Parathyroid adenoma (tissue), 2 donors: ENCODE measurements around the gene POLD3.

ENCODE experiments used
- H2AFZ ChIP-seq: fragments of 300-600 bp; sonication (generic); one replicate; pipeline ENCODE4 v1.7.0; 2017; ENCODE audit warnings: antibody characterized with exemption, mild to moderate bottlenecking
- H3K27ac ChIP-seq: fragments of 300-600 bp; sonication (generic); one replicate; pipeline ENCODE4 v1.7.0; 2017
- H3K27me3 ChIP-seq: fragments of 300-600 bp; sonication (generic); one replicate; pipeline ENCODE4 v1.7.0; 2017; ENCODE audit warnings: low read length; ENCODE audit not compliant: control insufficient read depth, insufficient read depth
- H3K36me3 ChIP-seq: fragments of 300-600 bp; sonication (generic); one replicate; pipeline ENCODE4 v1.7.0; 2017; ENCODE audit warnings: low read length; ENCODE audit not compliant: control insufficient read depth, insufficient read depth
- H3K4me1 ChIP-seq: fragments of 300-600 bp; sonication (generic); one replicate; pipeline ENCODE4 v1.7.0; 2017; ENCODE audit warnings: control low read depth
- H3K4me2 ChIP-seq: fragments of 300-600 bp; sonication (generic); one replicate; pipeline ENCODE4 v1.7.0; 2017; ENCODE audit warnings: low read length
- H3K4me3 ChIP-seq: fragments of 300-600 bp; sonication (generic); one replicate; pipeline ENCODE4 v1.7.0; 2017; ENCODE audit warnings: low read depth, low read length
- H3K79me2 ChIP-seq: fragments of 300-600 bp; sonication (generic); one replicate; pipeline ENCODE4 v1.7.0; 2017; ENCODE audit warnings: control low read depth
- H3K9ac ChIP-seq: fragments of 300-600 bp; sonication (generic); one replicate; pipeline ENCODE4 v1.7.0; 2017; ENCODE audit warnings: mild to moderate bottlenecking
- H3K9me3 ChIP-seq: fragments of 300-600 bp; sonication (generic); one replicate; pipeline ENCODE4 v1.7.0; 2017; ENCODE audit warnings: low read length; ENCODE audit not compliant: control insufficient read depth
- TF ChIP-seq, protein P1 (sequence below): fragments of 300-600 bp; sonication (generic); IDR thresholded peaks from one replicate; pipeline ENCODE4 v1.7.0; 2017; ENCODE audit warnings: antibody characterized with exemption, mild to moderate bottlenecking
- donor health status: primary hyperparathyroidism.

POLD3 gene

DNA sequence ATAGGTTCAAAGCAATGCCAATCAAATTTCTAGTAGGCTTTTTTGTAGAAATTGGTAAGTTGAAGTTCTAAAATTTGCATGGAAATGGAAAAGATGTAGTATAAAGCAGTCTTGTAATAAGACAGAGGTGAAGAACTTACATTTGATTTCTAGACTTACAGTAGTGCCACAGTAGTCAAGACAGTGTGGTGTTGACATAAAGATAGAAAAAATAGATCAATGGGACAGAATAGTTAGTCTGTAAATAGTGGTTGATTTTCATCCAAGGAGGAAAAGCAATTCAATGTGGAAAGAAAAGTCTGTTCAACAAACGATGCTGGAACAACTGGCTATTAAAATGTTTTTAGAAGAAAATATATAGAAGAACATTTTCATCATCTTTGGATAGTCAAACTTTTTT, 70.9 kb downstream of the POLD3 start:
- H3K4me3 ChIP-seq = no peak overlapping the region
- no peaks in the 10 kb centered on the region for H3K4me1 ChIP-seq
- no peaks in the 10 kb centered on the region for H3K9me3 ChIP-seq
- TF ChIP-seq, protein P1, sequence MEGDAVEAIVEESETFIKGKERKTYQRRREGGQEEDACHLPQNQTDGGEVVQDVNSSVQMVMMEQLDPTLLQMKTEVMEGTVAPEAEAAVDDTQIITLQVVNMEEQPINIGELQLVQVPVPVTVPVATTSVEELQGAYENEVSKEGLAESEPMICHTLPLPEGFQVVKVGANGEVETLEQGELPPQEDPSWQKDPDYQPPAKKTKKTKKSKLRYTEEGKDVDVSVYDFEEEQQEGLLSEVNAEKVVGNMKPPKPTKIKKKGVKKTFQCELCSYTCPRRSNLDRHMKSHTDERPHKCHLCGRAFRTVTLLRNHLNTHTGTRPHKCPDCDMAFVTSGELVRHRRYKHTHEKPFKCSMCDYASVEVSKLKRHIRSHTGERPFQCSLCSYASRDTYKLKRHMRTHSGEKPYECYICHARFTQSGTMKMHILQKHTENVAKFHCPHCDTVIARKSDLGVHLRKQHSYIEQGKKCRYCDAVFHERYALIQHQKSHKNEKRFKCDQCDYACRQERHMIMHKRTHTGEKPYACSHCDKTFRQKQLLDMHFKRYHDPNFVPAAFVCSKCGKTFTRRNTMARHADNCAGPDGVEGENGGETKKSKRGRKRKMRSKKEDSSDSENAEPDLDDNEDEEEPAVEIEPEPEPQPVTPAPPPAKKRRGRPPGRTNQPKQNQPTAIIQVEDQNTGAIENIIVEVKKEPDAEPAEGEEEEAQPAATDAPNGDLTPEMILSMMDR = no peak
- no peaks in the 10 kb centered on the region for H3K79me2 ChIP-seq
- no peak overlapping the region for H3K4me2 ChIP-seq
- no peaks in the 10 kb centered on the region for H3K36me3 ChIP-seq
- H3K27me3 ChIP-seq = no peaks in the 10 kb centered on the region
- H3K27ac ChIP-seq = no peak overlapping the region
- no peak overlapping the region for H2AFZ ChIP-seq
- no peak overlapping the region for H3K9ac ChIP-seq

DNA sequence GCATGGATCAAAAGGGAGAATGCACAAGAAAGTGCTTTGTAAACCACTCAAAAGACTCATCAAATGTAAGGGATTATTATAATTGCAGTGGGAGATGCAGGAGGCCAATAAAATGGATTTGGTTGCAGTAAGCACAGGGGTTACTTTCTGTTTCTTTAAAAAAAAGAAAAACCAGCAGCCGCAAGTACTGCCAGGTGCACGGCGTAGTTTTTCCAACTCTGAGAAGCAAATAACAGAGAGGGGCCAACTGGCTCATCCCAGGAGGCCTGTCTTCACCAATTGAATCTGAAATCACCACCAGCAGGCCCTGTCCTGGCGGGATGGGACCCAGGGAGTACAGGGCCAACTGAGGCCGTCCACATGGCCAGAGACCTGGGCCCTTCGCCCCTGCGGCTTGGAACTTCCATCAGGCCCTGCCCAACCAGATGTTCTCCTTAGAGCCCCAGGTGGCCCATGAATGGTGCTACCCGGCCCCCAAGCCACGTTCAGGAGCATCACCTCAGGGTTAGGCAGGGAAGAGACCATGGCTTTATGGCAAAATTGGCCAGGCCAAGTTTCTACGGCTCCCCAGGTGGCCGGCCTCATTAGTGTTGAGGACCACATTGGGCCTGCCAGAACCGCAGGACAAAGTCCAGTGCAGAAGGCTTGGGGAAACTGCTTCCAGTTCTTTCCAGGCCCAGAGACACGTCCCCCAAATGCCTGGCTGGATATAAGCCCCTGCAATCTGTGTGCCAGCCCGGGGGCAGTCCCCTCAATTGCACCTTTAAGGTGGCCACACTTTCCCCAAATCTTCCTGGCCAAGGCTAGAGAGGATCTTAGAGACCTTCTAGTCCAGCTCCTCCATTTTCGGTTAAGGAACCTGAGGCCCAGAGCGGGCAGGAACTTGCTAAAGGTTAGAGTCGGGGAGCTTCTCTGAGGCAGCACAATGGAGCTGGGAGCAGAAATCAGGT, 77.1 kb downstream of the POLD3 start:
- Histone ChIP-seq H3K4me1 (no peaks in the 10 kb centered on the region), H3K27me3 (no peaks in the 10 kb centered on the region), H3K27ac (no peak overlapping the region), H2AFZ (no peak overlapping the region), H3K9ac (no peak overlapping the region), H3K36me3 (no peaks in the 10 kb centered on the region), H3K9me3 (no peaks in the 10 kb centered on the region), H3K4me3 (no peak overlapping the region), H3K79me2 (no peaks in the 10 kb centered on the region), H3K4me2 (no peak overlapping the region)
- TF ChIP-seq, protein P1 = no peak

DNA sequence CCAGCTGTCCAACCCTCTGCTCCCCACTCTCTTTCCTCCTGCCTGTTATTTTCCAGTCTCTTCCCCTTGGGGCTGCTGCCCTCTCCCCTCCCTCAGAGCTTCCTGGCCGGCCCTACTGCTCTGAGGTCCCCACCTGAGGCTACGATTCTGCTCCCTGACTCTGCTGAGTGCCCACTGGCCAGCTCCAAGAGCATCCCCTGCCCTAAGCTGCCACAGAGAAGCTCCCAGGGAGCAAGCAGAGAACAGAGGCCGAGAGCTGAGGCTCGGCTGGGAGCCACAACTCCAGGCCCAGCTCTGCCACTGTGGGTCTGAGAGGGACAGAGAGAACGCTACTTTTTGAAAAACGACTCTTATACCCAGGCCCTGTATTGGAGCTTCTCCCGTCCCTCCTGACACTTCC, 77.8 kb downstream of the POLD3 start:
- H3K4me2 ChIP-seq = no peak overlapping the region
- no peak overlapping the region for H3K9ac ChIP-seq
- H3K9me3 ChIP-seq = no peaks in the 10 kb centered on the region
- H3K27ac ChIP-seq = no peak overlapping the region
- TF ChIP-seq, protein P1 = no peak
- H3K4me1 ChIP-seq = no peaks in the 10 kb centered on the region
- no peak overlapping the region for H3K4me3 ChIP-seq
- no peaks in the 10 kb centered on the region for H3K27me3 ChIP-seq
- no peaks in the 10 kb centered on the region for H3K79me2 ChIP-seq
- H3K36me3 ChIP-seq = no peaks in the 10 kb centered on the region
- H2AFZ ChIP-seq = no peak overlapping the region

DNA sequence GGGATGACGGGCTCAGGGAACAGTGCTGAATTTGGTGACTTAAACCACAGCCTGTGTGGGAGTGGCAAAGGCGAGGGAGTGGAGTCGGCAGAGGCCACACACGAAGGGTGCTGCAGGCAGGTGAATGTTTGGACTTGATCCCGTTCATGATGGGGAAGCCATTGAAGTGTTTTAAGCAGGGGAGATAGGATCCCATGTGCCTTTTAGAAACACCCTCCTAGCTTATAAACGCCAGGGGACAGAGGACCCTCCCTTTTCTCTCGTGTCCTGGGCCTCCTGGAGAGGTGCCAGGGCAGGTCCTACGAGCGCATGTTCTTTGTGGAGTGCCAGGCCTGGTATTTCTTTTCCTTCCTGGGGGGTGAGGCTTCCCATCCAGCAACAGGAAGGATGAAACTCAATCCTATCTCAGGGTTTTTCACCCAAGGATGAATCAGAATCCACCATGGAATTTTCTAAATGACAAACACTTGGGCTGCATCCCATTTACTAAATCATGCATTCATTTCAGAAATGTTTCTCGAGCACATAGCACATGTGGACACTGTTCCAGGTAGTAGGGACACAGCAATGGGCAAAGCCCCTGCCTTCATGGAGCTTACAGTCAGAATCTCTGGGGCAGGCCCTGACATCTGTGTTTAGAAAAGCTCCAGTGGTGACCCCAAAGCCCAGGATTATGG, 79.3 kb downstream of the POLD3 start:
- Histone ChIP-seq H3K27ac (no peak overlapping the region), H3K4me1 (no peaks in the 10 kb centered on the region), H3K4me3 (no peak overlapping the region), H3K4me2 (no peak overlapping the region), H3K9me3 (no peaks in the 10 kb centered on the region), H2AFZ (no peak overlapping the region), H3K27me3 (no peaks in the 10 kb centered on the region), H3K79me2 (no peaks in the 10 kb centered on the region), H3K9ac (no peak overlapping the region), H3K36me3 (no peaks in the 10 kb centered on the region)
- TF ChIP-seq, protein P1 = no peak
